Activated CD4-positive, alpha-beta T cell treated with anti-CD3 and anti-CD28 coated beads, Interleukin-2, amount 50 U/mL, for 4 hours (primary cell): ENCODE results near the gene SMARCD1.
A peak's percentile ranks its signal among the peaks of the same experiment; 100 is the strongest.

Experiments used
- DNase-seq, 2 experiments: peaks; one replicate each; pipeline ENCODE4 v3.0.0-alpha.2; 2020

SMARCD1 gene

GRCh38 chr12:50084775-50085614, at the start of gene SMARCD1:
Gene SMARCD1 (plus strand): TSS chr12:50085342. CDS start chr12:50085370, 28 bp downstream.
- peak; percentile 78 to 80 for DNase-seq

GRCh38 chr12:50038336-50038735, 46.8 kb upstream of the SMARCD1 start:
- DNase-seq: no peak

GRCh38 chr12:50039151-50039835, 45.8 kb upstream of the SMARCD1 start:
- DNase-seq: peak; percentile 79 to 85

GRCh38 chr12:50040657-50041056, 44.5 kb upstream of the SMARCD1 start:
- no peak for DNase-seq

GRCh38 chr12:50041062-50041860, 43.9 kb upstream of the SMARCD1 start:
- DNase-seq: no peak

- no peak for DNase-seq
Observed at GRCh38 chr12:50041962-50042361, 43.2 kb upstream of the SMARCD1 start.

- DNase-seq: no peak
Observed at GRCh38 chr12:50042693-50043092, 42.4 kb upstream of the SMARCD1 start.

GRCh38 chr12:50043308-50043707, 41.8 kb upstream of the SMARCD1 start:
- no peak for DNase-seq

- DNase-seq: no peak
Observed at GRCh38 chr12:50043854-50044253, 41.3 kb upstream of the SMARCD1 start.

GRCh38 chr12:50047693-50048250, 37.4 kb upstream of the SMARCD1 start:
- DNase-seq: no peak

- DNase-seq: no peak
Observed at GRCh38 chr12:50049254-50050118, 35.7 kb upstream of the SMARCD1 start.

- no peak for DNase-seq
Observed at GRCh38 chr12:50050119-50050385, 35.1 kb upstream of the SMARCD1 start.

GRCh38 chr12:50050410-50051098, 34.6 kb upstream of the SMARCD1 start:
- no peak for DNase-seq

GRCh38 chr12:50051101-50051806, 33.9 kb upstream of the SMARCD1 start:
- DNase-seq: no peak

- DNase-seq: no peak
Observed at GRCh38 chr12:50052544-50052943, 32.6 kb upstream of the SMARCD1 start.

GRCh38 chr12:50052964-50053363, 32.2 kb upstream of the SMARCD1 start:
- no peak for DNase-seq

- no peak for DNase-seq
Observed at GRCh38 chr12:50053583-50053982, 31.6 kb upstream of the SMARCD1 start.

GRCh38 chr12:50055831-50056638, 29.1 kb upstream of the SMARCD1 start:
- peak; percentile 46 to 56 for DNase-seq

- DNase-seq: no peak
Observed at GRCh38 chr12:50056639-50056976, 28.5 kb upstream of the SMARCD1 start.
